D721Med (cell line): ENCODE data around the gene MLST8.

Experiments
- DNase-seq: peaks from one replicate; pipeline ENCODE4 v3.0.0; 2011; ENCODE audit warnings: low spot score; ENCODE audit not compliant: insufficient read length
- FAIRE-seq: peaks from 2 replicates; lab custom pipeline; 2011; peaks lifted over from hg19 to GRCh38; lab: Jason Lieb, UNC
- CTCF ChIP-seq: IDR thresholded peaks from 2 replicates; pipeline ENCODE4 v1.5.1; 2012; ENCODE audit warnings: mild to moderate bottlenecking, control low read depth; ENCODE audit not compliant: insufficient read depth; ENCODE audit errors: missing control alignments

The MLST8 gene

GRCh38 chr16:2205104-2205966, at the start of gene MLST8:
MLST8 (plus strand) TSS chr16:2205454; CDS start chr16:2206086, 632 bp downstream.
- DNase-seq: peak; percentile 98
- no peak for TF ChIP-seq CTCF
- no peak for FAIRE-seq

- no peak for DNase-seq
- FAIRE-seq: no peak
- TF ChIP-seq CTCF: no peak
These were observed 49.0 kb upstream of the MLST8 start for GRCh38 chr16:2155977-2156848.

GRCh38 chr16:2156849-2157224, 48.4 kb upstream of the MLST8 start:
- DNase-seq (no peak), FAIRE-seq (no peak)
- TF ChIP-seq CTCF: no peak

GRCh38 chr16:2157480-2158261, 47.6 kb upstream of the MLST8 start:
- FAIRE-seq: no peak
- no peak for DNase-seq
- no peak for TF ChIP-seq CTCF

GRCh38 chr16:2158262-2158638, 47.0 kb upstream of the MLST8 start:
- FAIRE-seq: no peak
- TF ChIP-seq CTCF: no peak
- no peak for DNase-seq

- no peak for TF ChIP-seq CTCF
- FAIRE-seq (no peak), DNase-seq (no peak)
These were observed 45.9 kb upstream of the MLST8 start for GRCh38 chr16:2159175-2159838.
